HCT116 (cell line): ENCODE measurements around the gene CRELD2.

Experiments used
- POLR2A ChIP-seq: IDR thresholded peaks from 2 replicates; pipeline ENCODE4 v1.7.0; 2011; ENCODE audit warnings: borderline replicate concordance; ENCODE audit not compliant: insufficient read depth, insufficient read length; ENCODE audit errors: extremely low read depth
- SIN3A ChIP-seq: IDR thresholded peaks from 2 replicates; pipeline ENCODE4 v1.6.1; 2012; ENCODE audit warnings: low read depth
- TF ChIP-seq, protein P1 (sequence below): IDR thresholded peaks from 2 replicates; pipeline ENCODE4 v1.6.1; 2012
- TF ChIP-seq, protein P2 (sequence below), 3 experiments: fragments of 200-600 bp in 1 of 3; sonication (generic) in 1 of 3; IDR thresholded peaks in 2 of 3; conservative IDR thresholded peaks in 1 of 3; 2 replicates each; pipeline ENCODE4 v1.5.1; 2012 to 2017; ENCODE audit warnings: low read depth in 2 of 3, low read length in 2 of 3, antibody characterized with exemption in 1 of 3, borderline replicate concordance in 1 of 3, control low read depth in 1 of 3, mild to moderate bottlenecking in 1 of 3, mixed read lengths in 1 of 3, mixed run types in 1 of 3, moderate library complexity in 1 of 3; ENCODE audit not compliant: insufficient read depth in 1 of 3

DNA sequence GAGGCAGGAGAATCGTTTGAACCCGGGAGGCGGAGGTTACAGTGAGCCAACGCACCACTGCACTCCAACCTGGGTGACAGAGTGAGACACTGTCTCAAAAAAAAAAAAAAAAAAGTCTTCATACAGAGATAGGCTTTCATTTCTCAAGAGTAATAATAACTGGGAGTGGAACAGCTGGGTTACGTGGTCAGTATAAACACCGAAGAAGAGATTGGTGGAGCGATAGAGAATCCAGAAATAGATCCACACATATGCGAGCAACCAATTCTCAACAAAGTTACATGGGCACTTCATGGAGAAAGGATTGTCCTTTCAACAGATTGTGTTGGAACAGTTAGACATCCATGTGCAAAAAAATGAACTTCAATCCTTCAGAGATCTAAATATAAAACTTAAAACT, 40.2 kb upstream of the CRELD2 start:
- TF ChIP-seq, protein P1, sequence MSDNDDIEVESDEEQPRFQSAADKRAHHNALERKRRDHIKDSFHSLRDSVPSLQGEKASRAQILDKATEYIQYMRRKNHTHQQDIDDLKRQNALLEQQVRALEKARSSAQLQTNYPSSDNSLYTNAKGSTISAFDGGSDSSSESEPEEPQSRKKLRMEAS: no peak
- TF ChIP-seq SIN3A (no peak), POLR2A (no peak)
- TF ChIP-seq, protein P2, sequence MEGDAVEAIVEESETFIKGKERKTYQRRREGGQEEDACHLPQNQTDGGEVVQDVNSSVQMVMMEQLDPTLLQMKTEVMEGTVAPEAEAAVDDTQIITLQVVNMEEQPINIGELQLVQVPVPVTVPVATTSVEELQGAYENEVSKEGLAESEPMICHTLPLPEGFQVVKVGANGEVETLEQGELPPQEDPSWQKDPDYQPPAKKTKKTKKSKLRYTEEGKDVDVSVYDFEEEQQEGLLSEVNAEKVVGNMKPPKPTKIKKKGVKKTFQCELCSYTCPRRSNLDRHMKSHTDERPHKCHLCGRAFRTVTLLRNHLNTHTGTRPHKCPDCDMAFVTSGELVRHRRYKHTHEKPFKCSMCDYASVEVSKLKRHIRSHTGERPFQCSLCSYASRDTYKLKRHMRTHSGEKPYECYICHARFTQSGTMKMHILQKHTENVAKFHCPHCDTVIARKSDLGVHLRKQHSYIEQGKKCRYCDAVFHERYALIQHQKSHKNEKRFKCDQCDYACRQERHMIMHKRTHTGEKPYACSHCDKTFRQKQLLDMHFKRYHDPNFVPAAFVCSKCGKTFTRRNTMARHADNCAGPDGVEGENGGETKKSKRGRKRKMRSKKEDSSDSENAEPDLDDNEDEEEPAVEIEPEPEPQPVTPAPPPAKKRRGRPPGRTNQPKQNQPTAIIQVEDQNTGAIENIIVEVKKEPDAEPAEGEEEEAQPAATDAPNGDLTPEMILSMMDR (IDR thresholded peaks at IDR 0.05 in 2 of 3, conservative IDR thresholded peaks at IDR 0.05 in 1 of 3; ENCODE audit: borderline replicate concordance in 1 of 3, insufficient read depth in 1 of 3, low read depth in 2 of 3, low read length in 2 of 3): no peak
